GM12873 (cell line): Measurements from ENCODE around the gene E2F2.
A peak's percentile ranks its signal among the peaks of the same experiment; 100 is the strongest.

Experiments
- TF ChIP-seq, protein P1 (sequence below): IDR thresholded peaks from 2 replicates; pipeline ENCODE4 v1.5.1; 2012; ENCODE audit warnings: low read depth, mild to moderate bottlenecking, moderate library complexity, low read length, control low read depth; ENCODE audit not compliant: insufficient read depth; ENCODE audit errors: missing control alignments

The E2F2 gene

DNA sequence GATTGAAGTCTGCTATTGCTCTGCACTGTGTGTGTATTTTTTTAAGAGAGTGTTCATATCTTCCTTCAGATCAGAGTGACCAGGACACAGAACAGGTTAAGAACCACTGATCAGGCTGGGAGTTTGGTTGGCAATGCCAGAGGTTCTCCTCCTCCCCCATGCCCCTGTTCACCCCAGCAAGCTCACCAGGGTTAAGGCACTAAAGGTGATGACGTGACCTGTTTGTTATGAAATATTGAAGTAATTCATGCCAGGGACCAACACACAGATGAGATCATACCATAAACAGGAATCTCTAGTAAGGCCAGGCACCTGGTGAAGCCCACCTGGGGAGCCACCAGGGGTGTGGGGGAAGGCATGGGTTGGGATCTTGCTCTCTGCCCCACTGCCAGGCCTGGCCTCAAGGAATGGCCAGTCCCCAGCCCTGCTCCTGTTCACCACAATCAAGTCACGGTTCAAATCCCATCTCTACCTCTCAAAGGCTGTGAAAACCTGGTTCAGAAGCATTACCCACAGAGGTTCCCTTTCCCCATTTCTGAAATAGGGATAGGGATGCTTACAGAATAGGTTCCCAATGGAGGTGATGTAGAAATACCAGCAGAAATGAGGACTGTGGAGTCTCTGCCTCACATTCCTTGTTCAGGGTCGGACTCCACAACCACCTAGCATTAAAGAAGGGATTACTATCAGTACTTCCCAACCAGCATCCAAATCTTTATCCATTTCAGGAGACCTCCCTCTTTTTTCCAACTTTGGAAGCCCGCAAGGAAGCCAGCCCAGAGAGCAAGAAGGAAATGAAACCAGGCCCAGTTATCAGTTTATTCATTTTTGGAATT is 25.8 kb upstream of the E2F2 start:
- TF ChIP-seq, protein P1, sequence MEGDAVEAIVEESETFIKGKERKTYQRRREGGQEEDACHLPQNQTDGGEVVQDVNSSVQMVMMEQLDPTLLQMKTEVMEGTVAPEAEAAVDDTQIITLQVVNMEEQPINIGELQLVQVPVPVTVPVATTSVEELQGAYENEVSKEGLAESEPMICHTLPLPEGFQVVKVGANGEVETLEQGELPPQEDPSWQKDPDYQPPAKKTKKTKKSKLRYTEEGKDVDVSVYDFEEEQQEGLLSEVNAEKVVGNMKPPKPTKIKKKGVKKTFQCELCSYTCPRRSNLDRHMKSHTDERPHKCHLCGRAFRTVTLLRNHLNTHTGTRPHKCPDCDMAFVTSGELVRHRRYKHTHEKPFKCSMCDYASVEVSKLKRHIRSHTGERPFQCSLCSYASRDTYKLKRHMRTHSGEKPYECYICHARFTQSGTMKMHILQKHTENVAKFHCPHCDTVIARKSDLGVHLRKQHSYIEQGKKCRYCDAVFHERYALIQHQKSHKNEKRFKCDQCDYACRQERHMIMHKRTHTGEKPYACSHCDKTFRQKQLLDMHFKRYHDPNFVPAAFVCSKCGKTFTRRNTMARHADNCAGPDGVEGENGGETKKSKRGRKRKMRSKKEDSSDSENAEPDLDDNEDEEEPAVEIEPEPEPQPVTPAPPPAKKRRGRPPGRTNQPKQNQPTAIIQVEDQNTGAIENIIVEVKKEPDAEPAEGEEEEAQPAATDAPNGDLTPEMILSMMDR, result no peak

DNA sequence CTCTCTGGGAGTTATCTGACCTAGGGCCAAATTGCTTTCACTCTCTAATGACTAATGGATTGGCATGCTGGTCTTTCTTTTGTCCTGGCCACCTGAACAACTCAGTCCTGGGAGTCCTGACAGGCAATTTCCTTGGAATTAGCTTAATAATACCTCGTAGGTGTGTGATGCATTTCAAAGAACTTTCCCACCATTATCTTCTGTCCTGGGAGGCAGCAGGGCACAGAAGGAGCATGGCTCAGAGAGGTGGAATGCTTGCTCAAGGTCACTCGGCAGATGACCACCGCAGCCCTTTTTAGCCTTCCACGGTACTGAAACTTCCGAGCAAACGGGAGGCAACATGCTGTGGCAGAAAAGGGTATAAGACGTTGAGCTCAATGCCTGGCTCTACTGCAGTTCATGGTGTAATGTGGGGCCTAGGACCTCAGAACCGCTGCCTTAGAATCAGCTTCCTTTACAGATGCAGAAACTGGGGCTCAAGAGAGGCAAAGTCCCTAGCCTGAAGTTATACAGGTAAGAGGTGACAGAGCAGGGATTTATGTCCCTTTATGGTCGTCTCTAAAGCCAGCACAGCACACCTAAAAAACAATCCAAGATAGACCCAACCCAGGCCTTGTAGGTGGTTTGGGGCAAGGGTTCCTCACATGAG is 25.1 kb upstream of the E2F2 start:
- TF ChIP-seq, protein P1, result no peak

DNA sequence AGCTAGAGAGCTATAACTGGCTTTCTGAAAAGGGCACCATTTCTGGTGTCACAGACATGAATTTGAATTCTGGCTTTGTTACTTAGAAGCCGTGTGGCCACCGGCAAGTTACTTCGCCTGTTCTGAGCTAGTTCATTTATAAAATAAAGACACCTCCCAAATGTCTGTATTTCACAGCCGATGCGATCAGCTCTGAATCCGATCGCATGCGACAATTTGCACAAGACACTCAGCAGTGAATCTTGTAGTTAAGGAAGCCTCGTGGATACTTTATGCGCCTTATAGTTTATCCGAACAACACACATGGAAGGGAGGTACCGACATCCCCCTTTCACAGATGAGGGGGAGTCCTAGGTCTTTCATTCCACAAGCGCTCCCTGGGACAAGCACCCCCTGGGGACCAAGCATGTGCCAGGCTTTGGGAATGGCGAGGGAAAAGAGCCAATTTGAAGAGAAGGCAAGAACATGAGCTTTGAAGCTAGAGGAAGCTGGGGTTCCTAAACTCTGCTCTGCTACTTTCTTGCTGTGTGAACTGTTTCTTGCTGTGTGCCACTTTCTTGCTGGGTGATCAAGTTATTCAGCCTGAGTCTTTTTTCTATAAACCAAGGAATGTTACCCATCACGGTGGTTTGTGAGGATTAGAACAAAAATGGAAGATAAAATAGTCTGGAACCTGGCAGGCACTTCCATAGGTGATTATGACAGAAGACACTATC is 24.4 kb upstream of the E2F2 start:
- TF ChIP-seq, protein P1, result no peak

DNA sequence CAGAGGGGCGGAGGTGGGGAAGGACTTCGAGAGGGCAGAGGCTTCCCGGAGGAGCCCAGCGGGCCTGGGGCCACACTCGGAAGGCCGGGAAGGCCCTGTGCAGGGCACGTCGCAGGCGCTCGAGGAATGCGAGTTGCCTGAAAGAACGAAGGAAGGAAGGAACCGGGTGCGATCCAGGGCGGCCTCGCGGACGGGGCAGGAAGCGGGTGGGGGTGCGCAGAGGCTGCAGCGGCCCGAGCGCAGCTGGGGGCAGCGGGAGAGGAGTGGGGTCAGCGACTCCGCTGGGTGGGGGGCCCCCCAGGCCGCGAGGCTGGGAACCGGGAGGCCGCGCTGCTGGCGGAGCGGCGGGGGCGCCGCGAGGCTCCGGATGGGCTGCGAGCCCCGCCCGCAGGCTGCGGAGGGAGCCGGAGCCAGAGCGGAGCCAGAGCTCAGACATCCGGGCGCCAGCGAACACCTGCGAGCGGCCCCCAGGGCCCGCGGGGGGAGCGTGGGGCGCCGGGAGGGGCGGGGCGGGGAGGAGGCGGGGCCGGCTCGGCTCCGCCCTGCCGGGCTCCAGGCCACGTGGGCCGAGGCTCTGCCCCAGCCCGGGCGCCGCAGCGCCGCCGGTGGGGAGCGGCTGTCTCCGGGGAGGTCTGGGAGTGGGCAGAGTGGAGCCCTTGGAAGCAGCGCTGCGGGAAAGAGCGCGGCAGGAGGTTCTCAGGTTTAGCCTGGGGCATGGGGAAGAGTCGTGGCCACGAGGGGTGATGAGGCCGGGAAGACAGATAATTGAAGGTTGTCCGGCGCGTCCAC is 23.6 kb upstream of the E2F2 start:
- TF ChIP-seq, protein P1, result peak; percentile 48

DNA sequence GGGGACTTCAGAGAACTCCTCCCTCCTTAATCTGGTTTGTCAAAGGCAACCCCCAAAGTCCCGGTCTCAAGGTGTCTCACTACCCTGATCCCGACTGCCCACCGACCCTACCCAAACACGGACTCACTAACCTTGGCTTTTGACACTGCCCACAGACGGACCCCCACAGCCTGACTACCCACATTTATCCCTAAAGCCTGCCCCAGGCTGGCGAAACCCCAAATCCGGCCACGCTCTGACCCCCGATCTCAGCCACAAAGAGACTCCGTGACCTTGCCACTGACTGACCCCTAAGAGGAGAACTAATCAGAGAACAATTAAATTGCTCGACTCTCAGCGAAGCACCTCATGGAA is 23.1 kb upstream of the E2F2 start:
- TF ChIP-seq, protein P1, result no peak

DNA sequence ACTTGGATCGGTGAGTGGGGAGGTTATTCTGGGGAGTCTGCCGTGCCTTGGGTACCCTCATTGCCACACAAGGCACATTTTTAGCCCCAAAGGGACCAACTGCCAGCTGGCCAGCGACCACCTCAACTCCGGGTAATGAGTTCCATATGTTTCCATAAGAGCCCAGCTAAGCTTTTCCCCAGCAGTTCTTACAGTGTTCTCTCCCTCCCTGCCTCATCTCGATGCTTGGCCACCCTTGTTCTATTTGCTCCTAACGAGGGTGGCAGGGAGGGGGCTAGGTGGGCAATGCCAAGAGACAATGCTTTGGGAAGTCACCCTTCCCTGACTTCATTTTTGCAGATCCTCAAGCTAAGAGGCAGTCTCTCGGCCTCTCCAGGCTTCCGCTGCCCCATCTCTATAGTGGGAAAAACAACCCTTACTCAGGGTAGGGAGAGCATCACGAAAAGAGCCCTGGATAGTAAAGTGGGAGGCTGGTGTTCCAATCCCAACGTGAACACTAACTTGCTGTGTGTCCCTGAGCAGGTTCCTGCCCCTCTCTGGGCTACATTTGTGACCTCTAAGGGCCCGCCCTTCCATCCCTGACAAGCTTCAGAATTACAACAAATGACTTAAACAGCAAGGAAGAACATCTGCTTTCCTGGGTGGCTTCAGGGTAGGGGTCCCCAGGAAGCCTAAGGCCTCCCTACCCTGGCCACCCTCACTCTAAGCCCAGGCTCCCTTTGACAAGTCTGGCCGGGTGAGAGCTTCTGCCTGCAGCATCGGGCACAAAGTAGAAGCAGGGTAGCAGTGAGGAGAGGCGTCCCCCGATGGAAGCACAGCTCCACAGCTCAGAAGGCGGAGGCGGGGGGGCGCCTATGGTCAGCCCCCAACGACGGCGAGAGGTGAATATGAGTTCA is 22.4 kb upstream of the E2F2 start:
- TF ChIP-seq, protein P1, result no peak
